ENCODE measurements around the gene NMRK2. TPM values are rescaled to one million over a fixed set of nuclear protein-coding genes. Genes with fewer than 3 reads are reported as not detected.

The NMRK2 gene
- polyA plus RNA-seq, 4 donors, result 0.43 to 6.8 (median 1.4) TPM

GRCh38 chr19:3979674-3980352, 46.9 kb downstream of the NMRK2 start:
- Histone ChIP-seq H3K27me3 (ENCODE audit: control insufficient read depth in 3 of 3, insufficient read depth in 3 of 3, low read length in 3 of 3) (no peaks in the 10 kb centered on the region), H3K36me3 (ENCODE audit: control insufficient read depth in 3 of 3, insufficient read depth in 2 of 3, low read depth in 1 of 3, low read length in 3 of 3) (peaks cover 61 to 98% (median 70%) of the 10 kb centered on the region in 3 donors), H3K4me3 (ENCODE audit: low read depth in 1 of 3, low read length in 3 of 3) (no peak overlapping the region), H3K27ac (ENCODE audit: low read depth in 1 of 3, low read length in 2 of 3) (no peak overlapping the region), H3K4me1 (ENCODE audit: control insufficient read depth in 3 of 3, insufficient read depth in 2 of 3, low read depth in 1 of 3, low read length in 2 of 3) (peaks cover 0 to 8% (median 0%) of the 10 kb centered on the region in 3 donors), H3K9me3 (ENCODE audit: control insufficient read depth in 2 of 2, insufficient read depth in 1 of 2, low read depth in 1 of 2, low read length in 1 of 2) (no peaks in the 10 kb centered on the region)
- 90 to 93% (median 93%) methylated on average over 24 to 25 of the region's 25 CpGs for WGBS, 3 donors
- FAIRE-seq (no peak), DNase-seq (no peak)

GRCh38 chr19:3980353-3981251, 47.7 kb downstream of the NMRK2 start:
- Histone ChIP-seq H3K9me3 (ENCODE audit: control insufficient read depth in 2 of 2, insufficient read depth in 1 of 2, low read depth in 1 of 2, low read length in 1 of 2) (no peaks in the 10 kb centered on the region), H3K4me1 (ENCODE audit: control insufficient read depth in 3 of 3, insufficient read depth in 2 of 3, low read depth in 1 of 3, low read length in 2 of 3) (peaks cover 0 to 9% (median 0%) of the 10 kb centered on the region in 3 donors), H3K27me3 (ENCODE audit: control insufficient read depth in 3 of 3, insufficient read depth in 3 of 3, low read length in 3 of 3) (no peaks in the 10 kb centered on the region), H3K27ac (ENCODE audit: low read depth in 1 of 3, low read length in 2 of 3) (no peak overlapping the region), H3K4me3 (ENCODE audit: low read depth in 1 of 3, low read length in 3 of 3) (no peak overlapping the region), H3K36me3 (ENCODE audit: control insufficient read depth in 3 of 3, insufficient read depth in 2 of 3, low read depth in 1 of 3, low read length in 3 of 3) (peaks cover 58 to 91% (median 69%) of the 10 kb centered on the region in 3 donors)
- WGBS, 3 donors, result 89 to 90% (median 89%) methylated on average over 31 of the region's 31 CpGs
- FAIRE-seq (no peak), DNase-seq (no peak)

GRCh38 chr19:3981373-3981735, 48.5 kb downstream of the NMRK2 start:
- peaks cover 50 to 83% (median 61%) of the 10 kb centered on the region in 3 donors for H3K36me3 ChIP-seq (ENCODE audit: control insufficient read depth in 3 of 3, insufficient read depth in 2 of 3, low read depth in 1 of 3, low read length in 3 of 3)
- peaks cover 0 to 1% (median 0%) of the 10 kb centered on the region in 3 donors for H3K27me3 ChIP-seq (ENCODE audit: control insufficient read depth in 3 of 3, insufficient read depth in 3 of 3, low read length in 3 of 3)
- no peak overlapping the region for H3K4me3 ChIP-seq (ENCODE audit: low read depth in 1 of 3, low read length in 3 of 3)
- DNase-seq (no peak), FAIRE-seq (no peak)
- WGBS, 3 donors, result 88 to 91% (median 91%) methylated on average over 10 of the region's 10 CpGs
- no peaks in the 10 kb centered on the region for H3K9me3 ChIP-seq (ENCODE audit: control insufficient read depth in 2 of 2, insufficient read depth in 1 of 2, low read depth in 1 of 2, low read length in 1 of 2)
- no peak overlapping the region for H3K27ac ChIP-seq (ENCODE audit: low read depth in 1 of 3, low read length in 2 of 3)
- H3K4me1 ChIP-seq (ENCODE audit: control insufficient read depth in 3 of 3, insufficient read depth in 2 of 3, low read depth in 1 of 3, low read length in 2 of 3), result peaks cover 0 to 16% (median 0%) of the 10 kb centered on the region in 3 donors

GRCh38 chr19:3981736-3982681, 49.1 kb downstream of the NMRK2 start:
- Histone ChIP-seq H3K36me3 (ENCODE audit: control insufficient read depth in 3 of 3, insufficient read depth in 2 of 3, low read depth in 1 of 3, low read length in 3 of 3) (peaks cover 45 to 77% (median 57%) of the 10 kb centered on the region in 3 donors), H3K27ac (ENCODE audit: low read depth in 1 of 3, low read length in 2 of 3) (no peak overlapping the region), H3K4me3 (ENCODE audit: low read depth in 1 of 3, low read length in 3 of 3) (no peak overlapping the region), H3K4me1 (ENCODE audit: control insufficient read depth in 3 of 3, insufficient read depth in 2 of 3, low read depth in 1 of 3, low read length in 2 of 3) (peaks cover 0 to 22% (median 0%) of the 10 kb centered on the region in 3 donors), H3K9me3 (ENCODE audit: control insufficient read depth in 2 of 2, insufficient read depth in 1 of 2, low read depth in 1 of 2, low read length in 1 of 2) (no peaks in the 10 kb centered on the region), H3K27me3 (ENCODE audit: control insufficient read depth in 3 of 3, insufficient read depth in 3 of 3, low read length in 3 of 3) (peaks cover 0 to 7% (median 0%) of the 10 kb centered on the region in 3 donors)
- 86 to 88% (median 88%) methylated on average over 38 to 39 of the region's 39 CpGs for WGBS, 3 donors
- DNase-seq, result no peak
- FAIRE-seq, result no peak

- Histone ChIP-seq H3K9me3 (ENCODE audit: control insufficient read depth in 2 of 2, insufficient read depth in 1 of 2, low read depth in 1 of 2, low read length in 1 of 2) (no peaks in the 10 kb centered on the region), H3K27ac (ENCODE audit: low read depth in 1 of 3, low read length in 2 of 3) (peak overlapping the region; percentile 21 to 98 (median 69)), H3K36me3 (ENCODE audit: control insufficient read depth in 3 of 3, insufficient read depth in 2 of 3, low read depth in 1 of 3, low read length in 3 of 3) (peaks cover 37 to 68% (median 48%) of the 10 kb centered on the region in 3 donors), H3K4me1 (ENCODE audit: control insufficient read depth in 3 of 3, insufficient read depth in 2 of 3, low read depth in 1 of 3, low read length in 2 of 3) (peaks cover 0 to 29% (median 0%) of the 10 kb centered on the region in 3 donors), H3K4me3 (ENCODE audit: low read depth in 1 of 3, low read length in 3 of 3) (peak overlapping the region in 2 of 3 donors; percentile 89 to 97), H3K27me3 (ENCODE audit: control insufficient read depth in 3 of 3, insufficient read depth in 3 of 3, low read length in 3 of 3) (peaks cover 0 to 7% (median 0%) of the 10 kb centered on the region in 3 donors)
- DNase-seq (no peak), FAIRE-seq (no peak)
- WGBS, 3 donors, result 78 to 87% (median 82%) methylated on average over 40 of the region's 40 CpGs
Observed at GRCh38 chr19:3982701-3983541, 50.1 kb downstream of the NMRK2 start.

GRCh38 chr19:3983542-3983914, 50.7 kb downstream of the NMRK2 start:
- Histone ChIP-seq H3K27me3 (ENCODE audit: control insufficient read depth in 3 of 3, insufficient read depth in 3 of 3, low read length in 3 of 3) (peaks cover 0 to 7% (median 0%) of the 10 kb centered on the region in 3 donors), H3K9me3 (ENCODE audit: control insufficient read depth in 2 of 2, insufficient read depth in 1 of 2, low read depth in 1 of 2, low read length in 1 of 2) (no peaks in the 10 kb centered on the region), H3K4me3 (ENCODE audit: low read depth in 1 of 3, low read length in 3 of 3) (peak overlapping the region in 2 of 3 donors; percentile 89 to 97), H3K36me3 (ENCODE audit: control insufficient read depth in 3 of 3, insufficient read depth in 2 of 3, low read depth in 1 of 3, low read length in 3 of 3) (peaks cover 33 to 62% (median 44%) of the 10 kb centered on the region in 3 donors), H3K4me1 (ENCODE audit: control insufficient read depth in 3 of 3, insufficient read depth in 2 of 3, low read depth in 1 of 3, low read length in 2 of 3) (peaks cover 0 to 29% (median 0%) of the 10 kb centered on the region in 3 donors), H3K27ac (ENCODE audit: low read depth in 1 of 3, low read length in 2 of 3) (peak overlapping the region; percentile 21 to 98 (median 69))
- DNase-seq (no peak), FAIRE-seq (no peak)
- WGBS, 3 donors, result 45 to 61% (median 59%) methylated on average over 6 to 7 of the region's 7 CpGs

GRCh38 chr19:3983936-3984583, 51.2 kb downstream of the NMRK2 start:
- WGBS, 3 donors, result 6 to 19% (median 8%) methylated on average over 30 of the region's 30 CpGs
- no peak for FAIRE-seq
- peaks cover 30 to 56% (median 42%) of the 10 kb centered on the region in 3 donors for H3K36me3 ChIP-seq (ENCODE audit: control insufficient read depth in 3 of 3, insufficient read depth in 2 of 3, low read depth in 1 of 3, low read length in 3 of 3)

More at GRCh38 chr19:3983936-3984583, 51.2 kb downstream of the NMRK2 start:
- H3K4me3 ChIP-seq (ENCODE audit: low read depth in 1 of 3, low read length in 3 of 3), result peak overlapping the region; percentile 85 to 97 (median 89)
- H3K4me1 ChIP-seq (ENCODE audit: control insufficient read depth in 3 of 3, insufficient read depth in 2 of 3, low read depth in 1 of 3, low read length in 2 of 3), result peaks cover 0 to 29% (median 0%) of the 10 kb centered on the region in 3 donors
- no peaks in the 10 kb centered on the region for H3K9me3 ChIP-seq (ENCODE audit: control insufficient read depth in 2 of 2, insufficient read depth in 1 of 2, low read depth in 1 of 2, low read length in 1 of 2)
- DNase-seq, result peak; percentile 66 to 88
- peak overlapping the region; percentile 90 to 98 (median 98) for H3K27ac ChIP-seq (ENCODE audit: low read depth in 1 of 3, low read length in 2 of 3)
- H3K27me3 ChIP-seq (ENCODE audit: control insufficient read depth in 3 of 3, insufficient read depth in 3 of 3, low read length in 3 of 3), result peaks cover 0 to 7% (median 0%) of the 10 kb centered on the region in 3 donors

Measured in small intestine (tissue), 7 donors.